Kidney epithelial cell (primary cell): ENCODE data around the gene DENND11. TPM values are rescaled to one million over a fixed set of nuclear protein-coding genes. Genes with fewer than 3 reads are reported as not detected.

Source experiments
- DNase-seq: peaks from one replicate; pipeline ENCODE4 v3.0.0-alpha.2; 2010; ENCODE audit warnings: low read depth
- H3K27me3 ChIP-seq: 2 replicates; pipeline ENCODE4 v1.6.0; 2011; ENCODE audit warnings: low read length; ENCODE audit not compliant: control insufficient read depth, insufficient read depth
- H3K36me3 ChIP-seq: 2 replicates; pipeline ENCODE4 v1.5.1; 2011; ENCODE audit warnings: low read length; ENCODE audit not compliant: control insufficient read depth, insufficient read depth
- H3K4me3 ChIP-seq: 2 replicates; pipeline ENCODE4 v1.5.1; 2011; ENCODE audit warnings: low read depth, mild to moderate bottlenecking, control low read depth, low read length
- CTCF ChIP-seq: IDR thresholded peaks from 2 replicates; pipeline ENCODE4 v1.5.1; 2011; ENCODE audit warnings: mild to moderate bottlenecking, moderate library complexity, low read length, control low read depth, inconsistent platforms; ENCODE audit not compliant: insufficient read depth, poor library complexity, severe bottlenecking
- total RNA-seq: library from RNA; depleted of rRNA; stranded (reverse); fragments of >200 nt; gene quantifications from 2 replicates; pipeline ENCODE4 v1.2.3, GENCODE V29; 2015

Gene DENND11
- total RNA-seq, 1 donor from 2014 or later: 17.0 TPM

- TF ChIP-seq CTCF: no peak
- DNase-seq: no peak
- peaks cover 3% of the 10 kb centered on the region for H3K36me3 ChIP-seq
Measured at GRCh38 chr7:141659501-141659900, 42.5 kb downstream of the DENND11 start.

GRCh38 chr7:141654551-141654950 lies 47.4 kb downstream of the DENND11 start:
- H3K27me3 ChIP-seq: no peaks in the 10 kb centered on the region
- H3K4me3 ChIP-seq: no peak overlapping the region
- DNase-seq: peak; percentile 53
- H3K36me3 ChIP-seq: peaks cover 2% of the 10 kb centered on the region
- peak; percentile 83 for TF ChIP-seq CTCF

More at GRCh38 chr7:141659501-141659900, 42.5 kb downstream of the DENND11 start:
- no peaks in the 10 kb centered on the region for H3K27me3 ChIP-seq
- H3K4me3 ChIP-seq: no peak overlapping the region

- no peak for DNase-seq
- no peak for TF ChIP-seq CTCF
- no peaks in the 10 kb centered on the region for H3K27me3 ChIP-seq
- H3K36me3 ChIP-seq: no peaks in the 10 kb centered on the region
- H3K4me3 ChIP-seq: no peak overlapping the region
Measured at GRCh38 chr7:141652691-141653090, 49.3 kb downstream of the DENND11 start.

Other genes with a start within 250 kb of the DENND11 start
- gene AGK, start 150.8 kb downstream of the DENND11 start, total RNA-seq: 31.7 and 35.3 TPM in 2 replicates
- not detected in 2 replicates for gene WEE2, start 6.2 kb upstream of the DENND11 start, total RNA-seq
- 204 and 220 TPM in 2 replicates for gene SSBP1, start 36.2 kb upstream of the DENND11 start, total RNA-seq
- gene TAS2R3, start 61.9 kb upstream of the DENND11 start, total RNA-seq: 0.29 and 0.55 TPM in 2 replicates
- 0.07 and 0.08 TPM in 2 replicates for gene TAS2R4, start 74.5 kb upstream of the DENND11 start, total RNA-seq
- gene TAS2R5, start 88.1 kb upstream of the DENND11 start, total RNA-seq: 0.46 and 3.7 TPM in 2 replicates
- not detected in 2 replicates for gene PRSS37, start 139.3 kb upstream of the DENND11 start, total RNA-seq
- 0.07 TPM in 1 of 2 replicates, not detected in the other for gene OR9A4, start 214.2 kb upstream of the DENND11 start, total RNA-seq
- not detected in 2 replicates for gene CLEC5A, start 244.8 kb upstream of the DENND11 start, total RNA-seq